HG02678 (cell line): ENCODE results near the gene BST2.

Source experiments
- ATAC-seq: cut with Tn5 transposase; IDR thresholded peaks from one replicate; pipeline ENCODE4 v1.9.1; 2021; ENCODE audit warnings: mild to moderate bottlenecking, moderate library complexity; ENCODE audit not compliant: unreplicated experiment

The BST2 gene

DNA sequence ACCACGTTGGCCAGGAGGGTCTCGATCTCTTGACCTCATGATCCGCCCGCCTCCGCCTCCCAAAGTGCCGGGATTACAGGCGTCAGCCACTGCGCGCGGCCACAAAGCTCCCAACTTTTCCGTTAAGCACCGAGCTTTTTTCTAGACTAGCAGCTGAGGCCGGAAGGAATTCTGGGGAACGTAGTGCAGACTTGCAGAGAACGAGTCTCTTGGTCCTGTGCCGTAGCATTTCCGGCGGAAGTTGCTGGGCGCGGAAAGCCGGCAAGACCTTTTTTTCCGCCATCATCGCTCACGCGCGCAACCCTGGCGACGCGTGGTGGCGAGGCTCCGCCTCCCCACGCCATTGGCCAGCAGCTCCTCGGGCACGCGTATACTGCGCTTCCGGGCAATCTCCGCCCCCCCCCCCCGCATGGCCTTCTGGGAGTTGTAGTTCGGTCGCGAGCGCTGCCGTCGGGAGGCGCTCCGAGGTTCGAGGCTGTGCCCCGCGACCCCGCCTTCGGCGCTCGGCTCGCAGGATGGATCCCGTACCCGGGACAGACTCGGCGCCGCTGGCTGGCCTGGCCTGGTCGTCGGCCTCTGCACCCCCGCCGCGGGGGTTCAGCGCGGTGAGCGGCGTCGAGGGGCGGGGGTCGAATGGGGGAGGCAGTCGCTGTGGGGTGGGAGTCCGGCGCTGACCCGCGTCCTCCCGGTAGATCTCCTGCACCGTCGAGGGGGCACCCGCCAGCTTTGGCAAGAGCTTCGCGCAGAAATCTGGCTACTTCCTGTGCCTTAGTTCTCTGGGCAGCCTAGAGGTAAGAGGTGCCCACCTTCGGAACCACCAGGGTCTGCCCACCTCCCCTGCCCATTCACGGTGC is 14.4 kb upstream of the BST2 start, which contains the start of gene MVB12A:
Gene MVB12A (plus strand): TSS at position 427 of the 854 bp plus-strand sequence. CDS start 89 bp downstream, at position 516.
- ATAC-seq = peak; percentile 83

GRCh38 chr19:17419154-17419620 is 13.8 kb upstream of the BST2 start:
- no peak for ATAC-seq

DNA sequence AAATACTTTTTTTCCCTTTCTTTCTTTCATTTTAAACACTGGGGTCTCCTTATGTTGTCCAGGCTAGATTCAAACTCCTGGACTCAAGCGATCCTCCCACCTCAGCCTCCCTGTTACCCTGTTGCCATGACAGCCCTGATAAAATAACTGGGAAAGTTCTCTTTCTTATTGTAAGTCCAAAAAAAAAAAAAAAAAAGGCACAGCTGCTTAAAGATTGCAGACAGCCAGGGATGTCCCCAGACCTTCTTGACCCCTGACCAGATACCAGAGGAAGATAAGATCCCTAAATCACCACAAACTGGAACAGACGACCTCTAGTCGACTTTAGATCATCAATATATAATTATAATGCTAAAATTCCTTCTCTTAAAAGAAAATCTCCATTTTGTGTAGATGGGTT is 13.3 kb upstream of the BST2 start:
- no peak for ATAC-seq

GRCh38 chr19:17415121-17415520 is 9.7 kb upstream of the BST2 start:
- no peak for ATAC-seq

DNA sequence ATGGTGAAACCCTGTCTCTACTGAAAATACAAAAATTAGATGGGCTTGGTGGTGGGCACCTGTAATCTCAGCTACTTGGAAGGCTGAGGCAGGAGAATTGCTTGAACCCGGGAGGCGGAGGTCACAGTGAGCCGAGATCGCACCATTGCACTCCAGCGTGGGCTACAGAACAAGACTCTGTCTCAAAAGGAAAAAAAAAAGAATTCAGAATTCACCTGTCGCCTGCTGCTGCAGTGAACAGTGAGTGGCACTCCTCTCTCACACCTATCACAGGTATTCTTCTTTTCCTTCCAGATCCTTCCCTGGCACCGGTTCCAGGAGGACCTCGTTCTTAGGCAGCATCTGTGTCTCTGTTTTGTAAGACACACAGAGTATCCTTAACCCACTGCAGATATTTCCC is 8.7 kb upstream of the BST2 start:
- no peak for ATAC-seq

GRCh38 chr19:17411801-17412200 is 6.4 kb upstream of the BST2 start:
- no peak for ATAC-seq

DNA sequence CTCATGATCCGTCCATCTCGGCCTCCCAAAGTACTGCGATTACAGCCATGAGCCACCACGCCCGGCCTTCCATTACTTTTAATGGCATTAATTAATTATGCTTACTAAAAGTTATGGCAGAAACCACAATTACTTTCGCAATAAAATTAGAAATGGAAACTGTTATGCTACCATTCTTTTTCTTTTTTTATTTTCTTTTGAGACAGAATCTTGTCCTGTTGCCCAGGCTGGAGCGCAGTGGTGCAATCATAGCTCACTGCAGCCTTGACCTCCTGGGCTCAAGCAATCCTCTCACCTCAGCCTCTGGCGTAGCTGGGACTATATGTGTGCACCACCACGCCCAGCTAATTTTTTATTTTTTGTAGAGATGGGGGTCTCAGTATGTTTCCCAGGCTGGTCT is 4.6 kb upstream of the BST2 start:
- no peak for ATAC-seq

DNA sequence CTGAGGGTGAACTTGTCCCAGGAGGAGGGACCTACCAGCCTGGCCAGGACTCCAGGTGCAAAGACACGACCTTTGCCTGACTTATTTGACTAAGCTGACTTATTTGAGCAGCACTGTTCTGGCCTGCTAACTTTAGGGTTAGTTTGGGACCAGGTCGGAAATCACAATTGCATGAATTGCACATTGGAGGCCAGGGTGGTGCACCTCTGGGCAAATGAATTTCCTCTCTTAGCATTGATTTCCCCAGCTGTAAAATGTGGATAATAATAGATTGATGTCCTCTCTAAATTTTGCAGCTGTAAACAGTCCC is 1.4 kb upstream of the BST2 start:
- no peak for ATAC-seq

DNA sequence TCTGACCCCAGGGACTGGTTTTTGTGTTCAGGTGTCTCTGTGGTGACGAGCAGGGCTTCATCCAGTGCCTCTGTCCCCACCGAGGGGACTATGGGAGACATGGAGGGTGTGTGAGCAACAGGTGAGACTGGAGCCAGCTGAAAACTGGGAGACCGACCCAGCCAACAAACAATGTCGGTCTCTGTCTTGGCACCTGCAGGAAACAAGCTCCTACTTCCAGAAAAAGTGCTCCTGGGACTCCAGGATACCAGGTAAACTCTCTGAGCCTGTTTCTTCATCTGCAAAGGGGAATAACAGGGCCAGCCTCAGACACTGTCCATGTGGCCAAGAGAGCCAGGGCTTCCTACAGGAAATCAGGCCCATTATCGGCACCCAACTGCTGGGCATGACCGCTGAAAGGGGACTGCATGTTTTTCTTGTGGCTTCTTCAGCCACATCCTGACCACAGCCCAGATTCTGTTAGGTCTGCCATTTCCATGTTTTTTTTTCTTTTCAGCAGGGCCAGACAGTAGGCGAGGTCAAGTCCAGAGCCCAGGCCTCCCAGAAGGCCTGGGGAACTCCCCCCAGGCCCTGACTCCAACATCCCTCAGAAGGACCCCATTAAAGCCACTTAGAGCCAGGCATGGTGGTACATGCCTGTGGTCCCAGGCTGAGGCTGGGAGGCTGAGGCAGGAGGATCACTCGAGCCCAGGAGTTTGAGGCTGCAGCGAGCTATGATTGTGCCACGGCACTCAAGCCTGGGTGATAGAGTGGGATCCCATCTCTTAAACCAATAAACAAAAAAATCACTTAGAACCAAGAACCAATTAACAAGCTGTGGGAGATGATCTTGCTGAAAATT is 836 bp upstream of the BST2 start:
- ATAC-seq = no peak

- no peak for ATAC-seq
These were observed 695 bp downstream of the BST2 start for GRCh38 chr19:17404621-17405249.

DNA sequence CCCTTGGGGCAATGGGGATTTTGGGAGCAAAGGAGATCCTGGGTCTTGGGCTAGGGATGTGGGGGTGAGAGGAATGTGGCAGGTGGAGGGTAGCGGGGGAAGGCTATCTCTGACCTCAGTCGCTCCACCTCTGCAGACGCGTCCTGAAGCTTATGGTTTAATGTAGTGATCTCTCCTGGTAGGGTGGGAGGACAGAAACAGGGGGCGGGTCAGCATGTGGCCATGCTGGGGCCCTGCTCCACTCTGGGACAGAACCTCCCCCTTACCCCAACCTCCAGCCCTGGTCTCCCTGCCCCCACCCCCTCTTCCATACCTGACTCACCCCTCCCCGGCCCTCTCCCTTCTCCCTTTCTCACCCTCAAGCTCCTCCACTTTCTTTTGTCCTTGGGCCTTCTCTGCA is 1.4 kb downstream of the BST2 start:
- ATAC-seq = no peak

DNA sequence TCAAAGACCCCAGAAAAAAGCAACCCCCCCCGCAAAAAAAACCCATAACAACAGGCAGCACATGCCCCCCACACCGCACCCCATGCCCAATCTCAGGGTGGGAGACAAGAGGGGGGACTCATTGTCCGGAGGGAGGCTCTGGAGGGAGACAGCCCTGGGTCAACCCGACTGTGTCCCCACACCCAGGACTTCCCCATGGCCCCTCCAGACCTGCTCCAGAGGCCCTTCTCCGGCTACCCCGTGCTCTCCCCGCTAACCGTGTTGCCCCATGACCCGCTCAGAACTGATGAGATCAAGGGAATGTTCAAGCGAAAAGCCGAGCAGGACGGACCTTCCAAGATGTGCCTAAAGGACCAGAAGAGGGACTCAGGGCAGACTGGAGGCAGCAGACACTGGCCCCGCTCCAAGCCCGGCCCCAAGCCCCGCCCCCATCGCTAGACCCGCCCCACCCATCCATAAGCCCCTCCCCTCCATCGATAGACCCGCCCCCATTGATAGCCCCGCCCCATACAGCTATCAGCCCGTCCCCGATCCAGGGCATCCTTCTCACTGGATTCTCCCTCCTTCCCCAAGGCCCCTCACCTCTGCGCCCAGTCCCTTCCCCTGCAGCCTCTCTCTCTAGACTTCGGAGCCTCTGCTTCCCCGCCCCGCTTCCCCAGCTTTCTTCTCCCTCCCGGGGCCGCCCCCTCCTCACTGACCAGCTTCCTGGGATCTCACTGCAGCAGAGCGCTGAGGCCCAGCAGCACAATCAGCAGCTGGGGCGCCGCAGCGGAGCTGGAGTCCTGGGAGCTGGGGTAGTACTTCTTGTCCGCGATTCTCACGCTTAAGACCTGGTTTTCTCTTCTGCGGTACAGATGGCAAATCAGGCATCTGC is 2.2 kb downstream of the BST2 start:
- no peak for ATAC-seq

- ATAC-seq = no peak
These were observed 3.8 kb downstream of the BST2 start for GRCh38 chr19:17401628-17402027.

- no peak for ATAC-seq
These were observed 6.4 kb downstream of the BST2 start for GRCh38 chr19:17398902-17399527.

- ATAC-seq = no peak
These were observed 10.5 kb downstream of the BST2 start for GRCh38 chr19:17394891-17395415.

- no peak for ATAC-seq
These were observed 11.5 kb downstream of the BST2 start, which contains the start of gene CCDC194 for GRCh38 chr19:17393914-17394313. Gene CCDC194 (minus strand): TSS chr19:17394196. CDS start chr19:17394158, 38 bp downstream.

GRCh38 chr19:17393002-17393401 is 12.4 kb downstream of the BST2 start:
- ATAC-seq = no peak

DNA sequence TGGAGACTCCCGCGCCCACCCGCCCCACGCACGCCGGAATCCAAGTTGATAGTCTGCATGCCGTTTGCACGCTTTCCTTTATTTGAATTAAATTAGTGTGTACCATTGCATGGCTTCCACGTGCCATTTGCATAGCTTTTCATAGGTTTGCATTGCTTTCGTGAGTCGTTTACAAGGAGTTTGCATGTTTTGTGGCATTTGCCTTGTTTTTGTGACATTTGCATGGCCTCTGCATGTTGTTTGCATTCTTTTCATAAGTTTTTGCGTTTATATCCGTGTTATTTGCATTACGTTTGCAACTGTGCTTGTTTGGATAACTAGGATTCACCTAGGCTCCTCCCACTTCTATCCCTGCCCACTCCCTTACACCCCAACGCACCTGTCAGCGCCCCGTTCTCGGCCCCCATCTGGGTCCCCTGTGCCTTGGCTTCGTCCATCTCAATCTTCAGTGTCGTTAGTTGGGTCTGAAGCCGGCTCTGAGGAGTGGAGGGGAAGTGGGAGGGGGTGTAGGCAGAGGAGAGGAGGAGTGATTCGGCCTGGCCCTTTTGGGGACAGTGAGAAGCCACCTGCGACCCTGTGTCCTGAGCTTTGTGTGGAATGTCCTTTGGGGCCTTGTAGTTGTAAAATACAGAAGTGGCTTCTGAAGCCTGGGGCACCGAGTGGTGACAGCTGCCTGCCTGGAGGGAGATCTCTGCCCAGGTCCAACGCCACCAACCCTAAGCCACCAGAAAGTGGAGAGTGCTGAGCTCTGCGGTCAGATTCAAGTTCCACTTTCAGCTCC is 13.9 kb downstream of the BST2 start:
- ATAC-seq = no peak
